Tibial artery (tissue), 4 donors: ENCODE results near the gene ADAMTS2.

Experiments used
- DNase-seq, 2 donors: peaks; one replicate each; pipeline ENCODE4 v3.0.0-alpha.2; 2019
- H3K27ac ChIP-seq, 2 donors: fragments of 200-600 bp; sonication (generic) in 1 of 2; 1 replicate in 1 of 2; 2 replicates in 1 of 2; pipeline ENCODE4 v1.5.1; 2018 to 2019; ENCODE audit warnings: mild to moderate bottlenecking in 1 of 2
- H3K27me3 ChIP-seq, 2 donors: fragments of 200-600 bp; sonication (generic) in 1 of 2; one replicate each; pipeline versions ENCODE4 v1.5.1 to v1.6.0; 2016 to 2019
- H3K36me3 ChIP-seq, 3 donors: fragments of 200-600 bp; sonication (generic) in 2 of 3; one replicate each; pipeline ENCODE4 v1.5.1; 2016 to 2019; ENCODE audit warnings: mild to moderate bottlenecking in 2 of 3
- H3K4me1 ChIP-seq, 4 donors: fragments of 200-600 bp; sonication (generic) in 2 of 4; 1 replicate in 3 of 4; 2 replicates in 1 of 4; pipeline ENCODE4 v1.5.1; 2016 to 2019
- H3K4me3 ChIP-seq, 2 donors: fragments of 200-600 bp; sonication (generic) in 1 of 2; 1 replicate in 1 of 2; 2 replicates in 1 of 2; pipeline ENCODE4 v1.5.1; 2018 to 2019; ENCODE audit warnings: mild to moderate bottlenecking in 2 of 2
- H3K9me3 ChIP-seq, 3 donors: fragments of 200-600 bp; sonication (generic) in 1 of 3; one replicate each; pipeline ENCODE4 v1.5.1; 2016 to 2019
- intact Hi-C: fragments of 100-400 bp; cut with DNase I; formaldehyde crosslinking; loops from one replicate; pipeline ENCODE4 v1.15.0; 2023; ENCODE audit warnings: low total_unique reads
- TF ChIP-seq, protein P1 (sequence below), 2 experiments: fragments of 200-600 bp in 1 of 2; fragments of 450-650 bp in 1 of 2; IDR thresholded peaks; one replicate each; pipeline ENCODE4 v1.5.1; 2017 to 2019; ENCODE audit warnings: antibody characterized with exemption in 2 of 2, mild to moderate bottlenecking in 1 of 2, moderate library complexity in 1 of 2

Gene ADAMTS2

DNA sequence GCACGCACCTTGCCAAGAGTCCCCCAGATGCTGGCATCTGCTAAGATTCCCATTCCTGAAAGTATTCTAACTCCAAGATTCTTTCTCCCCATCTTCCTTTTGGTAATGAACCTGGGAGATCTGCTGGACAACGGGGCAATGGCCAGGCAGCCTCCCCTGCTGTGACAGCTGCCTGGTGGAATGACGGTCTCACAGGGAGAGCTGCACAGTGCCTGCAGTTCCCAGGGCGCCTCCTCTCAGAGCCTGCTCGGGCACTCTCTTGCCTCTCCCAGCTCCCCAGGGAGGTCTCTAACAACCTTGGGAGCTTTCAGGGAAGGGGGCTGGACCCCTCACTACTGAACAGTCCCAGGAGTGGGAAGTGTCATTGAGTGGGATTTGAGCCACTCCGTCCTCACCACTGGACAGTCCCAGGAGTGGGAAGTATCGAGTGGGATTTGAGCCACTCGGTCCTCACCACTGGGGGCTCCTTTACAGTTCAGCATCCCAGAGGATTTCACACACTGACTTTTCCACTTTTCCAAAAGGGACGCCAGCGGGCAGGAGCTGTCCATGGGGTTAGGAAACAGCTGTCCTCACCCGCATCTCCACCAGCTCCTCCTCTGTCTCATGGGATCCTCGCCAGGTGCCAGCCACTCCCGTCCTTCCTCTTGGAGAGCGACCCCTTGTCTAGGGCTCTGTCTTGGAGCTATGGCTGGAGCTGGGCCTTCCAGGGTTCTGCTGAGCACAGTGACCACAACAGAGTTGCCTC is 65.7 kb downstream of the ADAMTS2 start:
- H3K27me3 ChIP-seq: no peaks in the 10 kb centered on the region
- DNase-seq: no peak
- no peaks in the 10 kb centered on the region for H3K36me3 ChIP-seq
- intact Hi-C loops: no loop called here
- H3K4me1 ChIP-seq: peaks cover 9 to 50% (median 36%) of the 10 kb centered on the region in 4 donors
- H3K27ac ChIP-seq: peak overlapping the region; percentile 46 to 48
- H3K9me3 ChIP-seq: no peaks in the 10 kb centered on the region
- H3K4me3 ChIP-seq: no peak overlapping the region
- TF ChIP-seq, protein P1, sequence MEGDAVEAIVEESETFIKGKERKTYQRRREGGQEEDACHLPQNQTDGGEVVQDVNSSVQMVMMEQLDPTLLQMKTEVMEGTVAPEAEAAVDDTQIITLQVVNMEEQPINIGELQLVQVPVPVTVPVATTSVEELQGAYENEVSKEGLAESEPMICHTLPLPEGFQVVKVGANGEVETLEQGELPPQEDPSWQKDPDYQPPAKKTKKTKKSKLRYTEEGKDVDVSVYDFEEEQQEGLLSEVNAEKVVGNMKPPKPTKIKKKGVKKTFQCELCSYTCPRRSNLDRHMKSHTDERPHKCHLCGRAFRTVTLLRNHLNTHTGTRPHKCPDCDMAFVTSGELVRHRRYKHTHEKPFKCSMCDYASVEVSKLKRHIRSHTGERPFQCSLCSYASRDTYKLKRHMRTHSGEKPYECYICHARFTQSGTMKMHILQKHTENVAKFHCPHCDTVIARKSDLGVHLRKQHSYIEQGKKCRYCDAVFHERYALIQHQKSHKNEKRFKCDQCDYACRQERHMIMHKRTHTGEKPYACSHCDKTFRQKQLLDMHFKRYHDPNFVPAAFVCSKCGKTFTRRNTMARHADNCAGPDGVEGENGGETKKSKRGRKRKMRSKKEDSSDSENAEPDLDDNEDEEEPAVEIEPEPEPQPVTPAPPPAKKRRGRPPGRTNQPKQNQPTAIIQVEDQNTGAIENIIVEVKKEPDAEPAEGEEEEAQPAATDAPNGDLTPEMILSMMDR (IDR thresholded peaks at IDR 0.05): no peak

- intact Hi-C loops: no loop called here
- peaks cover 9 to 57% (median 45%) of the 10 kb centered on the region in 4 donors for H3K4me1 ChIP-seq
- H3K27ac ChIP-seq: peak overlapping the region; percentile 17 to 48
- no peaks in the 10 kb centered on the region for H3K27me3 ChIP-seq
- H3K36me3 ChIP-seq: no peaks in the 10 kb centered on the region
- no peak for DNase-seq
- no peaks in the 10 kb centered on the region for H3K9me3 ChIP-seq
- no peak overlapping the region for H3K4me3 ChIP-seq
- TF ChIP-seq, protein P1 (IDR thresholded peaks at IDR 0.05): no peak
Observed at GRCh38 chr5:179278546-179278945, 66.7 kb downstream of the ADAMTS2 start.

DNA sequence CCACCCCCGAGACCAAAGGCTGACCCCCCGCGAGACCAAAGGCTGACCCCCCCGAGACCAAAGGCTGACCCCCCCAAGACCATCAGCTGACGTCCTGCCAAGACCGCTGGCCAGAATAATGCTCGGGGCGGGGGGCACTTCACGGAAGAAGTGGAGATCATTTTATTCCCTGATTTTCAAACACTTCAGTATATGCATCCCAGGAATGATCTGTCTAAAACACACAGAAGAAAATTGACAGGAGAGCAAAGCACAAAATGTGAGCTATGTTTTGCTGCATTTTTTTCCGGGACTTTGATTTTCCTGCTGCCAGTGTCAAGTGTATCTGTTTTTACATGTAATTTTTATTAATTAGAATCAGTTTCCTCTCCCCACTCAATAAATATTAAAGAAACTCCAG is 67.1 kb downstream of the ADAMTS2 start:
- Histone ChIP-seq H3K27ac (peak overlapping the region; percentile 17 to 48), H3K9me3 (no peaks in the 10 kb centered on the region), H3K36me3 (no peaks in the 10 kb centered on the region), H3K4me3 (no peak overlapping the region), H3K27me3 (no peaks in the 10 kb centered on the region), H3K4me1 (peaks cover 9 to 61% (median 50%) of the 10 kb centered on the region in 4 donors)
- intact Hi-C loops: no loop called here
- TF ChIP-seq, protein P1 (IDR thresholded peaks at IDR 0.05): no peak
- DNase-seq: no peak

GRCh38 chr5:179276838-179277395 is 68.3 kb downstream of the ADAMTS2 start:
- intact Hi-C loops: no loop called here

GRCh38 chr5:179275941-179276837 is 69.1 kb downstream of the ADAMTS2 start:
- H3K36me3 ChIP-seq: no peaks in the 10 kb centered on the region
- H3K4me1 ChIP-seq: peaks cover 9 to 81% (median 65%) of the 10 kb centered on the region in 4 donors
- H3K27ac ChIP-seq: peak overlapping the region; percentile 87 to 88
- no peak overlapping the region for H3K4me3 ChIP-seq
- intact Hi-C loops: no loop called here
- DNase-seq: peak; percentile 93 to 97
- TF ChIP-seq, protein P1 (IDR thresholded peaks at IDR 0.05): no peak
- H3K27me3 ChIP-seq: no peaks in the 10 kb centered on the region
- no peaks in the 10 kb centered on the region for H3K9me3 ChIP-seq

More at GRCh38 chr5:179276838-179277395, 68.3 kb downstream of the ADAMTS2 start:
- H3K4me1 ChIP-seq: peaks cover 9 to 73% (median 60%) of the 10 kb centered on the region in 4 donors
- no peak overlapping the region for H3K4me3 ChIP-seq
- H3K36me3 ChIP-seq: no peaks in the 10 kb centered on the region
- no peaks in the 10 kb centered on the region for H3K27me3 ChIP-seq
- peak overlapping the region; percentile 87 to 88 for H3K27ac ChIP-seq
- no peak for DNase-seq
- TF ChIP-seq, protein P1 (IDR thresholded peaks at IDR 0.05): no peak
- no peaks in the 10 kb centered on the region for H3K9me3 ChIP-seq
